ENCODE data around the gene CLCN6.

DNA sequence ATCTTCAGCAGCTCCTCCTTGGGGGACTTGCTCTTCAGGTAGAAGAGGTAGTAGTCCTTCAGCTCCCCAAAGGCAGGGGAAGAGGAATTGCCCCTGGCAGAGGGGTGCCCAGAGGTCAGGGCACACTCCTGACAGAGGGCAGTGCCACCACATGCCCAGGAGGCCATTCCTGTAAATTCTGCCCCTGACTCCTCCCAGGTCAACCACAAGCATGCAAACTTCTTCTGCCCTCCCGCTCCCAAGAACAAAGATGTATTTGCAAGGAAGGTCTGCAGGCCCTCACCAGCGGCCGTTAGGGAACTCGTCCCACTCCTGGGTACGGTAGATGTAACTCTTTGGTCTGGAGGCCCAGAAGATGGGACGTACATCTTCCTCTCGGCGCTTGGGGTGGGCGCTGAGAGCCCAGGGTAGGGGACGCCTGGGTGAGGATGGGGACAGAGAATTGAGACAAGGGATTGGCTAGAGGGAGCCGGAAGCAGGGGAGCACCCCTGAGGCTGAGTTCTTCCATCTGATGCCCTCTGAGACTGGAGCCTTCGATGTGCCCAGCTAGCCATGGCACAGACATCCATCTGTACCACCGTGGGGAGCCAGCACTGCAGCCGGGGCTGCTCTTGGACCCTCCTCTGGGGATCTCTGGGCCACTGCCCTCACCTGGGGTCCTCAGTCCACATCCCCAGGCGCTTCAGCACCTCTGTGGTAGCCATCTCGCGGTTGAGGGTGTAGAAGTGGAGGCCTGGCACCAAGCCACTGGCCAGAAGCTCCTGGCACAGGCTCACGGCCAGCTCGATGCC lies 11.3 kb upstream of the CLCN6 start:
- TF ChIP-seq RAD21 (conservative IDR thresholded peaks at IDR 0.05 in 1 of 2, IDR thresholded peaks at IDR 0.05 in 1 of 2) (no peak), CHD2 (IDR thresholded peaks at IDR 0.05; ENCODE audit: low read length, partially characterized antibody) (no peak), NPAS2 (CRISPR knock-in tag; IDR thresholded peaks at IDR 0.05; ENCODE audit: borderline replicate concordance) (no peak), ZC3H11A (IDR thresholded peaks at IDR 0.05) (no peak), REST (IDR thresholded peaks at IDR 0.05) (no peak), ESRRA (IDR thresholded peaks at IDR 0.05; ENCODE audit: borderline replicate concordance, low read length) (no peak), RNF2 (IDR thresholded peaks at IDR 0.05; ENCODE audit: borderline replicate concordance, low read depth) (no peak), RFX5 (IDR thresholded peaks at IDR 0.05) (no peak)
- TF ChIP-seq, protein P1, sequence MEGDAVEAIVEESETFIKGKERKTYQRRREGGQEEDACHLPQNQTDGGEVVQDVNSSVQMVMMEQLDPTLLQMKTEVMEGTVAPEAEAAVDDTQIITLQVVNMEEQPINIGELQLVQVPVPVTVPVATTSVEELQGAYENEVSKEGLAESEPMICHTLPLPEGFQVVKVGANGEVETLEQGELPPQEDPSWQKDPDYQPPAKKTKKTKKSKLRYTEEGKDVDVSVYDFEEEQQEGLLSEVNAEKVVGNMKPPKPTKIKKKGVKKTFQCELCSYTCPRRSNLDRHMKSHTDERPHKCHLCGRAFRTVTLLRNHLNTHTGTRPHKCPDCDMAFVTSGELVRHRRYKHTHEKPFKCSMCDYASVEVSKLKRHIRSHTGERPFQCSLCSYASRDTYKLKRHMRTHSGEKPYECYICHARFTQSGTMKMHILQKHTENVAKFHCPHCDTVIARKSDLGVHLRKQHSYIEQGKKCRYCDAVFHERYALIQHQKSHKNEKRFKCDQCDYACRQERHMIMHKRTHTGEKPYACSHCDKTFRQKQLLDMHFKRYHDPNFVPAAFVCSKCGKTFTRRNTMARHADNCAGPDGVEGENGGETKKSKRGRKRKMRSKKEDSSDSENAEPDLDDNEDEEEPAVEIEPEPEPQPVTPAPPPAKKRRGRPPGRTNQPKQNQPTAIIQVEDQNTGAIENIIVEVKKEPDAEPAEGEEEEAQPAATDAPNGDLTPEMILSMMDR (IDR thresholded peaks at IDR 0.05), result no peak

Data from A549 (cell line).